Measurements from ENCODE around the gene GPR62.

GPR62 gene

GRCh38 chr3:51938780-51939425 lies 16.3 kb upstream of the GPR62 start:
- no peak for ATAC-seq

GRCh38 chr3:51940648-51941462 lies 14.3 kb upstream of the GPR62 start:
- ATAC-seq: no peak

- no peak for ATAC-seq
These were observed 13.8 kb upstream of the GPR62 start for GRCh38 chr3:51941463-51941797.

GRCh38 chr3:51941798-51942602 lies 13.2 kb upstream of the GPR62 start, which contains the start of the genes PARP3 and RRP9:
TSS of gene PARP3 (plus strand) at chr3:51942363. CDS start at chr3:51943356, 993 bp downstream.
TSS of gene RRP9 (minus strand) at chr3:51941904. CDS start at chr3:51941867, 37 bp downstream.
- ATAC-seq: peak; percentile 91 to 92

GRCh38 chr3:51942603-51943450 lies 12.4 kb upstream of the GPR62 start:
- peak; percentile 28 to 30 for ATAC-seq

- ATAC-seq: no peak
These were observed 11.5 kb upstream of the GPR62 start for GRCh38 chr3:51943451-51944391.

- ATAC-seq: no peak
These were observed 10.6 kb upstream of the GPR62 start for GRCh38 chr3:51944451-51945021.

- no peak for ATAC-seq
These were observed 9.9 kb upstream of the GPR62 start for GRCh38 chr3:51945031-51945840.

- ATAC-seq: no peak
These were observed 9.1 kb upstream of the GPR62 start for GRCh38 chr3:51945926-51946705.

GRCh38 chr3:51946796-51947195 lies 8.4 kb upstream of the GPR62 start:
- no peak for ATAC-seq

- no peak for ATAC-seq
These were observed 7.8 kb upstream of the GPR62 start for GRCh38 chr3:51947215-51947900.

- no peak for ATAC-seq
These were observed 7.1 kb upstream of the GPR62 start for GRCh38 chr3:51948016-51948580.

GRCh38 chr3:51949121-51949520 lies 6.1 kb upstream of the GPR62 start:
- no peak for ATAC-seq

- ATAC-seq: no peak
These were observed 4.3 kb upstream of the GPR62 start for GRCh38 chr3:51950899-51951298.

- ATAC-seq: no peak
These were observed 1.7 kb upstream of the GPR62 start for GRCh38 chr3:51953445-51953844.

GRCh38 chr3:51954105-51954504 lies 1.1 kb upstream of the GPR62 start:
- no peak for ATAC-seq

- no peak for ATAC-seq
These were observed 468 bp upstream of the GPR62 start for GRCh38 chr3:51954713-51955112.
